Measurements from ENCODE around the gene RNF166. TPM values are rescaled to one million over a fixed set of nuclear protein-coding genes. Genes with fewer than 3 reads are reported as not detected.
"Not testable (repeated sequence)": the region's sequence is repeated elsewhere in the genome, so short reads cannot be mapped to it uniquely, and the experiment has no call there.

The RNF166 gene
- total RNA-seq, 1 donor from 2014 or later = 20.8 TPM

GRCh38 chr16:88676502-88677242, 29.5 kb downstream of the RNF166 start:
- DNase-seq (ENCODE audit: low read depth, low spot score) = no peak

- no peak for DNase-seq (ENCODE audit: low read depth, low spot score)
Observed at GRCh38 chr16:88673716-88674379, 32.4 kb downstream of the RNF166 start.

DNA sequence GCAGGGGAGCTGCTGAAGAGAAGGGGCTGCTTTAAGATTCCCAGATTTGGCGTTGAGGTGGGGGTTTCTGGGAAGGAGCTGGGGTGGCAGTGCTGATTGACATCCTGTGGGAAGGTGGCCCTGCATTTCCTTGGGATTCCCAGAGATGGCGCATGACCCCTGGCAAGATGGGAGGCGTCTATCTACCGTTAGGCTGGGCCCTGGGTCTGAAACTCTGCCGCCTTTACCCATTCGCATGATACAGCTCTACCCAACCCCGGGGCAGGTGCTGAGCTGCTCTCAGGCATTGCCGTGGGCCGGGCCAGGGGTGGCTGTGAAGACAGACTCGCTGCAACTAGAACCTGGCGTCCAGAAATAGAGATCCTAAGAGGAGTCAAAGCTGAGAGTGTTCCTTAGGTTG, 33.4 kb downstream of the RNF166 start:
- no peak for DNase-seq (ENCODE audit: low read depth, low spot score)

DNA sequence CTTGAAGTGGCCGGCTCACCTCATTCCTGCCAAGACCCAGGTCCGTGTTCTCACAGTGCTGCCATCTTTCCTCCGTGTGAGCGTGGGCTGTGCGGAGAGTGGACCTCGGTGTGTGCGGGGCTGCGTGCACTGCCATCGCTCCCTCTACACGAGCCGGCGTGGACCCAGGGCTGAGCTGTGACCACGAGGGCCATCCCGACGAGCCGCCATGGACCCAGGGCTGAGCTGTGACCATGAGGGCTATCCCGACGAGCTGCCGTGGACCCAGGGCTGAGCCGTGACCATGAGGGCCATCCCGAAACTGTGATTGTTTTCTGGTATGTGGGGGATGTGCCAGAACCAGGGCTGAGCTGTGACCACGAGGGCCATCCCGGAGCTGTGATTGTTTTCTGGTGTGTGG, 34.4 kb downstream of the RNF166 start:
- no peak for DNase-seq (ENCODE audit: low read depth, low spot score)

GRCh38 chr16:88669980-88670379, 36.2 kb downstream of the RNF166 start:
- no peak for DNase-seq (ENCODE audit: low read depth, low spot score)

DNA sequence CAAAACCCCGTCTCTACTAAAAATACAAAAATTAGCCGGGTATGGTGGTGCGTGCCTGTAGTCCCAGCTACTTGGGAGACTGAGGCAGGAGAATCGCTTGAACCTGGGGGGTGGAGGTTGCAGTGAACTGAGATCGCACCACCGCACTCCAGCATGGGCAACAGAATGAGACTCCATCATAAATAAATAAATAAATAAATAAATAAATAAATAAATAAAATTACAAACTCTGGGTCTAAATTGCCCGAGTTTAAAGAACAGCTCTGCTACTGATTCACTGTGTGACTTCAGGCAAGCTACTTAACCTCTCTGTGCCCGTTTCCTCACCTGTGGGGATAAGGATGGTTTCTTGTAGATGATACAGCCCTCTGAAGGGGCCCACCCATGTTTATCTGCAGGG, 36.7 kb downstream of the RNF166 start:
- DNase-seq (ENCODE audit: low read depth, low spot score) = not testable (repeated sequence)

GRCh38 chr16:88667461-88667860, 38.7 kb downstream of the RNF166 start:
- DNase-seq (ENCODE audit: low read depth, low spot score) = no peak

- DNase-seq (ENCODE audit: low read depth, low spot score) = no peak
Observed at GRCh38 chr16:88665570-88665969, 40.6 kb downstream of the RNF166 start.

DNA sequence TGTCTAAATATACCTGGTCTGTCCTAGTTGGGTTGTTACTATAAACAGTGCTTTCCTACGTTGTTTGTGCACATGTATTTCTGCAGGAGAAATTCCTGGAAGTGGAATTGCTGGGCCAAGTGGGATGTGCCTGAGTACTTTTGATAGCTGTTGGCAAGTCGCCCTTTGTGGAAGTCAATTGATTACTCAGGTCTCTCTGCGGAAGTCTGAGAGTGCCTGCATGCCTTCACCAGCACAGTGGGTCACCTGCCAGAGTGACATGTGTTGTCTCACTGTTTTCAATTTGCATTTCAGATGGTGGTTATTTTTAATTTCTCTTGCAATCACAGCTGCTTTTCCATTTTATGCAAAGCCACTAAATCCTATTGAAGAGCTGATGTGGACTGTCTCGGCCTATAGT, 41.1 kb downstream of the RNF166 start:
- DNase-seq (ENCODE audit: low read depth, low spot score) = peak; percentile 84

GRCh38 chr16:88662843-88663606, 43.2 kb downstream of the RNF166 start, which contains the start of gene MVD:
TSS of gene MVD (minus strand) at chr16:88663091. CDS start at chr16:88663080, 11 bp downstream.
- peak; percentile 92 for DNase-seq (ENCODE audit: low read depth, low spot score)

DNA sequence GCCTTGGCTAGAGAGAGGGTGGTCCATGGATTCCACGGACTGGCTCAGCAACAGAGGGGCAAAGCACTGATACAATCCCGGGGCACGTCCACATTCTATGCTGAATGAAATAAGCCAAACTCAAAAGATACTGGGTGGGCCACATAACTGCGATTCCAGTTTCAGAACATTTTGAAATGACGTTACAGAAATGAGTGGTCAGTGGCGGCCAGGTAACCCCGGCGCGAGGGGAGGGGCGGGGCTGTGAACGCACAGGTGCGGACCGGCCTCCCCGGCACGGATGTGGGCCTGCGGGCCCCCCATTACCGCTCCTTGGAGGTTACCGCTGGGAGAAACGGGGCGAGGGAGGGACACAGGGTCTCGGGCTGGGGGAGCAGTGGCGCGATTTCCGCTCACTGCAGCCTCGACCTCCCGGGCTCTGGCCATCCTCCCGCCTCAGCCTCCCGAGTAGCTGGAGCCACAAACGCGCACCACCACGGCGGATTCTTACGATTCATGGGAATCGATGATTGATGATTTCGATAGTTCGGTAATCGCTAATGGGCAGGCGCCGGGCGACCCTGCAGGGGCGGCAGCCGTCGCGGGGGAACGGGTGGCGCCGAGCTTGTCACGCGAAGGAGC, 43.9 kb downstream of the RNF166 start:
- DNase-seq (ENCODE audit: low read depth, low spot score) = no peak

DNA sequence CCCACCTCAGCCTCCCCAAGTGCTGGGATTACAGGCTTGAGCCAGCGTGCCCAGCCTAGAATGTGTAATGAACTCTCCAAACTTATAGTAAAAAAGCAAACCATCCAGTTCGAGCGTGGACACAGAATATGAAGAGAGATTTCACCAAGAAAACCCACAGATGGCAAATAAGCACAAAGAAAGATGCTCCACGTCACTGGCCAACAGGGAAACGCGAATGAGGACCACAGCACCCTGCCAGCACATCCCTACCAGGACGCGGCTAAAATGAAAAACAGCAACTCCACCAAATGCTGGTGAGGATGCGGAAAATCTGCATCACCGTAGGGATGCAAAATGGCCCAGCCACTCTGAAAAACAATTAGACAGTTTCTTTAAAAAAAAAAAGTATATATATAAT, 44.7 kb downstream of the RNF166 start:
- no peak for DNase-seq (ENCODE audit: low read depth, low spot score)

GRCh38 chr16:88659160-88659559, 47.0 kb downstream of the RNF166 start:
- DNase-seq (ENCODE audit: low read depth, low spot score) = no peak

DNA sequence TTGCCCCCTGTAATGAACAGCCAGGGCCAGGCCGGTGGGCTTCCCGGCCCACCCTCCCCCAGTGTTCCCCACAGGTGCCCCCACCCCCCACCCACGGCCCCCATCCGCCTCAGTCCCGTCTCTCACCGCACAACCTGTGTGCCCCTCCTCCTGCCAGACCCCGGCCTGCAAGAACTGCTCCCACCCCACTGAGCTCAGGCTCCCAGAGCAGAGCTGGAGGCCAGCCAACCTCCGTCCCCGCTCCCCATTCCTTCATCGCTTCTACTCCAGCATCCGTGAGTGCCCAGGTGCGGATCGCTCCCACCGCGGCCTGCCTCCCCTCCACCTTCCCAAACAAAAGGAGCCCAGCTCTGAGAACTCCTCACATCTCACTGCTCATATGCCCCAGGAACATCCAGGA, 47.5 kb downstream of the RNF166 start:
- no peak for DNase-seq (ENCODE audit: low read depth, low spot score)

GRCh38 chr16:88657371-88657770, 48.8 kb downstream of the RNF166 start:
- DNase-seq (ENCODE audit: low read depth, low spot score) = no peak

DNA sequence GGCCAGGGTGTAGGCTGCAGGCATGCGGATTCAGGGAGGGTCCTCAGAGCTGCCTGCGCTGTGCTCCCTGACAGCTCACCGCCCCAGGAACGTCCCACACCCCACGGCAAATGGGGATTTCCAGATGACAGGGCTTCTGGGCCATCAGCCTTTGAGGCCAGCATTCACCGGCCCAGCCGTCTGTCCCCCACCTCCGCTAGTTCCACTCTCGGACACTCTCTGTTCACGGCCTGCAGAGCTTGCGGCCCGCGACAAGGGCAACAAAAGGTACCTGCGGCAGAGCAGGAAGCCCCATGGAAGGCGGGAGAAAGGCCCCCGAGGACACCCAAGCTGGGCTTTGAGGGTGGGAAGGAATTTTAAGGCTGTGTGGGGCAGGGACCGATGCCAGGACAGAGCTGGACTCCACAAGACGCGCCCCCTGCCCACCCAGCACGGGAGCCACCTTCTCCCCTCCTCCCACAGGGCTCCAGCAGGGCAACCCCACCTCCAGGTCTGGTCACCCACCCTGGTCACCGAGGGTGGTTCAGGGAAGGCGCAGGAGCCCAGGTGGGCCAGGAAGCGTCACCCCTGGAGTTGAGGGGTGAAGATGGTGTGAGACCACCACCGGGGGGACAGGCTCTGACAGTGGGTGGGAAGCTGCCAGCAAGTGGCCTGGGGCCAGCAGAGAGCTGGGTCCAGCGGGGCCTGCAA, 49.8 kb downstream of the RNF166 start:
- DNase-seq (ENCODE audit: low read depth, low spot score) = no peak

DNA sequence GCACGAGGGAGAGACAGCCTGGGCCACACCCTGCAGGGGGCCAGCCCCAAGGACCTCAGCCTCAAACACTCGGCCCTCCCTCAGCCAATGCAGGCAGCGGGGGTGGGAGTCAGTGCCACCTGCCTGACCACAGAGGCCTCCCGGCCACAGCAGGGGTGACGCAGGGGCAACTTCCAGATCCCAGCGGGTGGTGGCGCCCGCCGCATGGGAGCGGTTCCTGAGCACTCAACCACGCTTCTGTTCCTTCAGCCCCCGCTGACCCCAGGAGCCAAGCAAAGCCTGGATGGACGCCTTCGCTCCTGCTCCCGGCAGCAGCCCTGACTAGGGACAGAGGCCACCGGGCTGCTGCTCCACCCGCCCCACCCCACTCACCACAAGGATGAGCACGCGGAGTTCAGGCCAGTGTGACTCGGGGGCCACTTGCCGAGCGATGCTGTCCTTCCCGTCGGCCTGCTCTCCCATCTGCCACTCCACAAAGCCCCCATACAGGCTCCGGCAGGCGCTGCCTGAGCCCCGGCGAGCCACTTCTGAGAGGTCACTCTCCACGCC, 50.4 kb downstream of the RNF166 start:
- DNase-seq (ENCODE audit: low read depth, low spot score) = no peak

GRCh38 chr16:88655053-88655732, 51.0 kb downstream of the RNF166 start:
- no peak for DNase-seq (ENCODE audit: low read depth, low spot score)

DNA sequence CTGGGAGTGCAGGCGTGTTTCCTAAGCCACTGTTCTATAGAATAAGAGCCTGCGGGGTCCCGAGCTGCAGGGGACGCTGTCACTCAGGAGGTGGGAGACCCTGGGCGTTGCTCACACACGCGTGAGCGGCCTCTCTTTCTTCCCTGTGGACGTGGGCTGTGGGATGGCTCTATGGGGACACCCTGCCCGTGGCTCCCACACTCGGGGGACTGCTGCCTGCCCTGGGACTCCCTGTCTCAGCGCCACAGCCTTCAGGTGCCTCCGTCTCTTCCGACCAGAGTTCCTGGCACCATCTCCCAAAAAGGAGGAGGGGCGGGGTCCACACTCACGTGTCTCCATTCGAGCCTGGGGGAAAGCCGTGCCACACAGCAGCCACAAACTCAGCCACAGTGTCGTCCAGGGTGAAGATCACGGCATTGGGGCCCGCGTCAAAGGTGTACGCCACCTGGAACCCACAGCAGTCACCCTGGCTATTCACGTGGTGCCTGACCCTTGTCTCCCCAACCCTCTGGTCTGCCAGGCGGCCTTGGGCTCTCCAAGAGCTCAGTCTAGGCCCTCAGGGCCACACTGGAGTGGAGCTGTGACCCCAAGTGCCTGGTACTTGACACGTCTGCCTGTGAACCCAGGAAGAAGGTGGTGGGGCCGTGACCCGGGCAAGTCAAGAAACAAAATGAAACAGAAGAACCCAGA, 51.7 kb downstream of the RNF166 start:
- no peak for DNase-seq (ENCODE audit: low read depth, low spot score)
